ENCODE data around the gene SEC62. TPM values are rescaled to one million over a fixed set of nuclear protein-coding genes. Genes with fewer than 3 reads are reported as not detected.

The SEC62 gene
- polyA plus RNA-seq, 3 donors: 15.6 to 117 (median 95.2) TPM

GRCh38 chr3:170040418-170040817 is 73.8 kb downstream of the SEC62 start:
- Mint-ChIP-seq H3K9me3 (no peaks in the 10 kb centered on the region), H3K27me3 (ENCODE audit: low read depth in 3 of 3) (peaks cover 0 to 3% (median 2%) of the 10 kb centered on the region in 3 donors), H3K27ac (no peak overlapping the region), H3K4me1 (peaks cover 27% of the 10 kb centered on the region), H3K4me3 (no peak overlapping the region), H3K36me3 (peaks cover 7 to 15% of the 10 kb centered on the region in 2 donors)
- TF ChIP-seq CTCF (IDR thresholded peaks at IDR 0.05): no peak
- Histone ChIP-seq H3K4me1 (ENCODE audit: control insufficient read depth in 1 of 2, insufficient read depth in 2 of 2, low read length in 2 of 2) (peaks cover 28 to 37% of the 10 kb centered on the region in 2 donors), H4K20me1 (ENCODE audit: insufficient read depth, low read length) (no peaks in the 10 kb centered on the region), H2AFZ (ENCODE audit: insufficient read depth, low read depth, low read length, poor library complexity, severe bottlenecking) (no peak overlapping the region), H3K27me3 (ENCODE audit: control insufficient read depth in 2 of 2, insufficient read depth in 2 of 2, low read length in 2 of 2) (no peaks in the 10 kb centered on the region), H3K27ac (ENCODE audit: low read depth in 1 of 2, low read length in 2 of 2) (no peak overlapping the region), H3K9ac (ENCODE audit: insufficient read depth, low read length, poor library complexity, severe bottlenecking) (no peak overlapping the region), H3K9me3 (replicated peaks in 1 of 2; ENCODE audit: control insufficient read depth in 1 of 2, insufficient read depth in 1 of 2, low read length in 2 of 2) (no peaks in the 10 kb centered on the region), H3K4me3 (replicated peaks in 1 of 3; ENCODE audit: low read depth in 2 of 3, low read length in 3 of 3) (no peak overlapping the region), H3K79me2 (ENCODE audit: insufficient read depth, low read length) (peaks cover 26% of the 10 kb centered on the region), H3K4me2 (replicated peaks; ENCODE audit: extremely low read depth, low read length, poor library complexity, severe bottlenecking) (no peak overlapping the region), H3K36me3 (replicated peaks in 1 of 2; ENCODE audit: control insufficient read depth in 1 of 2, insufficient read depth in 2 of 2, low read length in 2 of 2) (no peaks in the 10 kb centered on the region)
- intact Hi-C loops (cut with micrococcal nuclease): loop anchor here in 1 of 2 donors (10.0 kb wide), 2 partner anchors 46 to 176 kb away; partner anchors contain the start of gene LRRC31
- WGBS (ENCODE audit: insufficient coverage): 81% methylated on average over 2 of the region's 8 CpGs
- DNase-seq: no peak

- H3K27ac ChIP-seq (ENCODE audit: low read depth in 1 of 2, low read length in 2 of 2): no peak overlapping the region
- no peak overlapping the region for H3K9ac ChIP-seq (ENCODE audit: insufficient read depth, low read length, poor library complexity, severe bottlenecking)
- no peak for TF ChIP-seq CTCF (IDR thresholded peaks at IDR 0.05)
- no peaks in the 10 kb centered on the region for H3K9me3 ChIP-seq (replicated peaks in 1 of 2; ENCODE audit: control insufficient read depth in 1 of 2, insufficient read depth in 1 of 2, low read length in 2 of 2)
- H3K79me2 ChIP-seq (ENCODE audit: insufficient read depth, low read length): peaks cover 41% of the 10 kb centered on the region
- H3K27me3 ChIP-seq (ENCODE audit: control insufficient read depth in 2 of 2, insufficient read depth in 2 of 2, low read length in 2 of 2): no peaks in the 10 kb centered on the region
- Mint-ChIP-seq H3K4me3 (peak overlapping the region in 1 of 2 donors; percentile 87), H3K9me3 (no peaks in the 10 kb centered on the region), H3K27me3 (ENCODE audit: low read depth in 3 of 3) (peaks cover 0 to 3% (median 0%) of the 10 kb centered on the region in 3 donors), H3K27ac (peak overlapping the region in 5 of 7 donors; percentile 5 to 85 (median 54)), H3K4me1 (peaks cover 35% of the 10 kb centered on the region), H3K36me3 (peaks cover 11 to 16% of the 10 kb centered on the region in 2 donors)
- intact Hi-C loops (cut with micrococcal nuclease): loop anchor here in 1 of 2 donors (10.0 kb wide), 2 partner anchors 49 to 179 kb away; partner anchors contain the start of gene LRRC31
- H4K20me1 ChIP-seq (ENCODE audit: insufficient read depth, low read length): no peaks in the 10 kb centered on the region
- H3K4me3 ChIP-seq (replicated peaks in 1 of 3; ENCODE audit: low read depth in 2 of 3, low read length in 3 of 3): no peak overlapping the region
- DNase-seq: no peak
- H3K36me3 ChIP-seq (replicated peaks in 1 of 2; ENCODE audit: control insufficient read depth in 1 of 2, insufficient read depth in 2 of 2, low read length in 2 of 2): no peaks in the 10 kb centered on the region
- H2AFZ ChIP-seq (ENCODE audit: insufficient read depth, low read depth, low read length, poor library complexity, severe bottlenecking): no peak overlapping the region
- no peak overlapping the region for H3K4me2 ChIP-seq (replicated peaks; ENCODE audit: extremely low read depth, low read length, poor library complexity, severe bottlenecking)
- H3K4me1 ChIP-seq (ENCODE audit: control insufficient read depth in 1 of 2, insufficient read depth in 2 of 2, low read length in 2 of 2): peaks cover 29 to 31% of the 10 kb centered on the region in 2 donors
- WGBS (ENCODE audit: insufficient coverage): 47% methylated on average over 3 of the region's 7 CpGs
These were observed 76.9 kb downstream of the SEC62 start for GRCh38 chr3:170043506-170043905.

Measured in CD14-positive monocyte (primary cell).